ENCODE measurements around the gene CPNE4.

DNA sequence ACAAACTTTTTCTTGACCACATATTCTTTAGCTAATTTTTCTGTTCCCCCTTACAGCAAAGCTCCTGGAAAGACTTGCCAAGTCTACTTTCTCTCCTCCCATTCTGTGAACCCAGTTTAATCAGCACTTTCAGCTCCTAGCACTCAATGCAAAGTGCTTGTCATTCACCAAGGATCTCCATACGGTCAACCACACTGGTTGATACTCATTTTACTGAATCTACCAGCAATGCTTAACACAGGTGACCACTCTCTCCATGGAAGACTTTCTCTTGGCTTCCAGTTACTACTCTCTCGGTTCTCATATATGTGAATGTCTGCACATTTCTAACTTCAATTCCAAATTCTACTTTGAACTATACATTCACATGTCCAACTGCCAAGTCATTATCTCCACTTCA is 543.7 kb downstream of the CPNE4 start:
- no peak for TF ChIP-seq CTCF (IDR thresholded peaks at IDR 0.05; ENCODE audit: extremely low read depth in 1 of 2, insufficient read depth in 1 of 2, low read depth in 1 of 2, low read length in 2 of 2)
- no peak for TF ChIP-seq EZH2 (IDR thresholded peaks at IDR 0.05; ENCODE audit: borderline replicate concordance, low read depth, low read length, severe bottlenecking)
- no peak for TF ChIP-seq POLR2A (IDR thresholded peaks at IDR 0.05; ENCODE audit: low read depth, low read length)
- TF ChIP-seq POLR2AphosphoS5 (IDR thresholded peaks at IDR 0.05; ENCODE audit: insufficient read depth, low read depth, low read length) = no peak
- no peak for TF ChIP-seq MAX (IDR thresholded peaks at IDR 0.05; ENCODE audit: insufficient read depth, insufficient read length)
- no peak for TF ChIP-seq JUN (IDR thresholded peaks at IDR 0.05; ENCODE audit: borderline replicate concordance, insufficient read depth, insufficient read length, low read depth)
- TF ChIP-seq MYC (IDR thresholded peaks at IDR 0.05; ENCODE audit: low read depth, low read length) = no peak

Measured in endothelial cell of umbilical vein (primary cell).